NCI-H2171 treated with DMSO at 0.1 percent for 48 hours (cell line): ENCODE data around the gene MND1.

Source experiments
- DNase-seq: peaks from one replicate; lab custom pipeline; 2025; lab: John Stamatoyannopoulos, UW

The MND1 gene

DNA sequence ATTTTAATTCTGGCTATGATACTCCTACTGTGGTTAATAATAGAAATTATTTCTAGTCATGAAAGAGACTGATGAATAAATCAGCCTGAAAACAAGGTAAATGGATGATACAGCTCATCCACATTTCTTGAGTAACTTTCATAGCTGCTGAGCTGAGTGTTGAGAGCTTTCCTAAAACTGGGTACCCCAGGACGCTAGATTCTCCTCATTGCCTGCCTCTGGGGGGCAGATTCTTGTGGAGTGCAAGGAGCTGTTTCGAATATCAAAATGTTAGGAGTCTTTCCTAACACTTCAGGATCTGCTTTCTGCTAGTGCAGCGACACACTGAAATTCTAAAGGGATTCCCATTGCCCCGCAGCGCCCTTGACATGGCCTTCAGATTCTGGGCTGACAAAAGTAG is 2.1 kb downstream of the MND1 start:
- no peak for DNase-seq

DNA sequence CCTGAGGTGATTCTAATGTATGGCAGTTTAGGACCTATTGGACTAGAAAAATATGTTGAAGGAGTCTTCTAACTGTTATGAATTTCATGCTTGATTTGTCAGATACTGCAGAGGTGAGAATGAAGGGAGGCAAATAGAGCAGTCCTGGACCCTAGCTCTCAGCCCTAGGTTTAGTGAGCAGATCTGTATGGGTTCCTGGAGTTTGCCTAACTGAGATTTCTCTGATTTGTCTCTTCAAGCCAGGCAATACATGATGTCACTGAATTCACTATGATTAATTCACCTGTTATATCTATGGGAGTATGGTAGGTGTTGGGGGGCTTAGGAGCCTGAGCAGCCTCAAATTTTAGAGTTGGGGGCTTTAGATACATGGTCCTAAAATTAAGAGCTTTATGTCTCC is 2.6 kb downstream of the MND1 start:
- DNase-seq: no peak

- DNase-seq: no peak
Observed at GRCh38 chr4:153348006-153348405, 3.5 kb downstream of the MND1 start.

- DNase-seq: no peak
Observed at GRCh38 chr4:153349206-153349805, 4.8 kb downstream of the MND1 start.

DNA sequence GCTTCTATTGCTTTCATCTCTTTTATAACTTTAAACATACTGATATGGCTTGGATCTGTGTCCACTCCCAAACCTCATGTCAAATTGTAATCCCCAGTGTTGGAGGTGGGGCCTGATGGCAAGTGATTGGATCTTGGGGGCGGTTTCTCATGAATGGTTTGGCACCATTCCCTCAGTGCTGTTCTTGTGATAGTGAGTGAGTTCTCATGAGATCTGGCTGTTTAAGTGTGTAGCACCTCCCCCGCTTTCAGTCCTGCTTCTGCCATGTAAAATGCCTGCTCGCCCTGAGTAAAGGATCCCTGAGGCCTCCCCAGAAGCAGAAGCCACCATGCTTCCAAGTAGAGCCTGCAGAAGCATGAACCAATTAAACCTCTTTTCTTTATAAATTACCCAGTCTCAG is 17.7 kb downstream of the MND1 start:
- DNase-seq: peak; percentile 9

DNA sequence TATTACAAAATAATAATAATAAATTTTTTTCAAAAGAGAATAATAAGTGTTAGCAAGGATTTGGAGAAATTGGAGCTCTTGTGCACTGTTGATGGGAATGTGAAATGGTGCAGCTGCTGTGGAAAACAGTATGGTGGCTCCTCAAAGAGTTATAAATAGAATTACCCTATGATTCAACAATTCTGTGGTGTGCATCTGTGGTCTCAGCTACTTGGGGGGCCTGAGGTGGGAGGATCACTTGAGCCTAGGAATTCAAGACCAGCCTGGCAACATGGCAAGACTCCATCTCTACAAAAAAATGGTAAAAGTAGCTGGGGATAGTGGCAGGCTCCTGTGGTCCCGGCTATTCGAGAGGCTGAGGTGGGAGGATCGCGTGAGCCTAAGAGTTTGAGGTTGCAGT is 19.6 kb downstream of the MND1 start:
- DNase-seq: no peak

DNA sequence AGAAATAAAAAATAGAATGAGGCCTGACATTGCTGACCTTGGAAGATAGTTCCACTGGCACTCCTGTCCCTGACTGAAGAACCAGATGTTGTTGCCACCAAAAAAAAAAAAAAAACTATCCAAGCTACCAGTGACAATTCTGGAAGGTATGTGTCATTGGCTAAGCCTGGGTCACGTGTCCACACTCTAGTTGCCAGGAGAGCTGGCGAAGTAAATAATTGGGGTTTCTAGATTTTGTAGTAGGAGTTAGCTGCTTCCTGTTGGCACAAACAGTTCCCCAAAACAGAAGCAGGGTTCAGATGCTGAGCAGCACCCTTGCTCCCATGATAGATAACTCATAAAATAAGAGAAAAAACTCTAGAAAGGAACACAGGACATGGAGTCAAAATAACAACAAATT is 20.5 kb downstream of the MND1 start:
- no peak for DNase-seq

GRCh38 chr4:153366486-153366885 is 22.0 kb downstream of the MND1 start:
- DNase-seq: no peak

DNA sequence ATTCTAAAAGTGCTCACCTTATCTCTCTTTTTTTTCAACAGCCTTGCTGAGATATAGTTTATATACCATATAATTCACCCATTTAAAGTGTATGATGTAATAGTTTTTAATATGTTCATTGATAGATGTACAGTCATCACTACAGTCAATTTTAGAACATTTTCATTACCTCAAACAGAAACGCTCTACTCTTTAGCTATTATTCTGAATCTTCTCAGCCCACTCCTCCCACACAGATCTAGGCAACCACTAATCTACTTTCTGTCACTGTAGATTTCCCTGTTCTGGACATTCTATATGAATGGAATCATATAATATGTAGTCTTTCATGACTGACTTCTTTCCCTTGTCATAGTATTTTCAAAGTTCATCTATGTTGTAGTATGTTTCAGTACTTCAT is 22.6 kb downstream of the MND1 start:
- no peak for DNase-seq

DNA sequence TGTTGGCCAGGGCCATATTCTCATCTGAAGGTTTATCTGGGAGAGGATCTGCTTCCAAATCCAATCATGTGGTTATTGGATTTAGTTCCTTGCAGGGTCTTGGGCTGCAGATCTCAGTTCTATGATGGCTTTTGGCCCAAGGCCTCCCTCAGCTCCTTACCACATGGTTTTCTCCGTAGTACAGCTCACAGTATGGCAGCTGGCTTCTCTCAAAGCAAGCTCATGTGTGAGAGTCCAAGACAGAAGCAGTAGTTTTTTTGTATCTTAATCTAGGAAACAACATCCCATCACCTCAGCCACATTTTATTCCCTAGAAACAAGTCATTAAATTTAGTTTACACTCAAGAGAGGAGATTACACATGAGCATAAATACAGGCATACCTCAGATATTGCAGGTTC is 24.5 kb downstream of the MND1 start:
- DNase-seq: no peak

- no peak for DNase-seq
Observed at GRCh38 chr4:153371701-153372234, 27.3 kb downstream of the MND1 start.

- DNase-seq: no peak
Observed at GRCh38 chr4:153372967-153373562, 28.6 kb downstream of the MND1 start.

- no peak for DNase-seq
Observed at GRCh38 chr4:153374442-153374841, 30.0 kb downstream of the MND1 start.

GRCh38 chr4:153375303-153375702 is 30.8 kb downstream of the MND1 start:
- no peak for DNase-seq

DNA sequence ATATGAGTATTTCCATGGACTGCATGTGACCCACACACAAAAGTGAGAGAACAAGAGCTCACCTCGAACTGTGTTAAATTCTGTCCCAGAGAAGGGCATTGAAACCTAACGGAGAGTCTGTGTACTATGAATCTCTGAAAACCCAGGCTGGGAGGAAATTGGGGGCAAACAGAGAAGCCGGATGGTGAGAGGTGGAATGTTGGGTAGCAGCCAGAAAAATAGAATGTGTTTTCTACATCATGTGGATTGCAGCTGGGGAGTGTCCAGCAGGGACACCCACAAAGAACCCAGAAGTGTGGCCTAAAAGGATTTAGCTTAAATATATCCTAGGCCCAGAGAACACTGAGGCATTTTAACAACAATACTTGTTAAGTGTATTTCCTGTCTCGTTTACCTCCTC is 38.6 kb downstream of the MND1 start:
- no peak for DNase-seq

GRCh38 chr4:153384160-153384559 is 39.7 kb downstream of the MND1 start:
- DNase-seq: no peak

DNA sequence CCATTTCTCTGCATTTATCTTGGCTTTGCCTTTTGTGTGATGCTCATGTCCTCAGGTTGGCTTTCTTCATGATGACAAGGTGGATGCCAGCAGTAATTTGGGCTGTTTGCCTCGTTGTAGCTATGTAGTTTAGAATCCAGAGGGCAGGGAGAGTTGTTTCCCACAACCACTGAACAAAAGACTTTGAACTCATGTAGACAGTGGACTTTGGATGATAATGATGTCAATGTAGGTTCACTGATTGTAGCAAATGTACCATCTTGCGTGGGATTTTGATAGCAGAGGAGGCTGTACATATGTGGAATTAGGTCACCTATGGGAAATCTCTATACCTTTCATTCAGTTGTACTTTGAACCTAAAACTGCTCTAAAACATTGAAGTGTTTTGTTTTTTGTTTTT is 41.3 kb downstream of the MND1 start:
- no peak for DNase-seq

DNA sequence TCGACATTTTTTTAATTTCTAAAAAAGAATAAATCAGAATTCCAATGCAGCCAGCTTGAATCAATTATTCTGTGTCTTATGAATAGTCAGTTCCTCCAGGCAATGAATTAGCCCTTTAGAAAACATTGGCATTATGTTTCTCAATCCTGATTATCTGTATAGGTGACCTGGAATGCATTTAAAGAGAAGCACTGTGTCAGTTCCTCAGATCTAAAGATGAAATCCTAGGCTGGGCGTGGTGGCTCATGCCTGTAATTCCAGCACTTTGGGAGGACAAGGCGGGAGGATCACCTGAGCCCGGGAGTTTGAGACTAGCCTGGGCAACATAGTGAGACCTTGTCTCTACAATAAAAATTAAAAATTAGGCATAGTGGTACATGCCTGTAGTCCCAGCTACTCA is 43.5 kb downstream of the MND1 start:
- DNase-seq: no peak

DNA sequence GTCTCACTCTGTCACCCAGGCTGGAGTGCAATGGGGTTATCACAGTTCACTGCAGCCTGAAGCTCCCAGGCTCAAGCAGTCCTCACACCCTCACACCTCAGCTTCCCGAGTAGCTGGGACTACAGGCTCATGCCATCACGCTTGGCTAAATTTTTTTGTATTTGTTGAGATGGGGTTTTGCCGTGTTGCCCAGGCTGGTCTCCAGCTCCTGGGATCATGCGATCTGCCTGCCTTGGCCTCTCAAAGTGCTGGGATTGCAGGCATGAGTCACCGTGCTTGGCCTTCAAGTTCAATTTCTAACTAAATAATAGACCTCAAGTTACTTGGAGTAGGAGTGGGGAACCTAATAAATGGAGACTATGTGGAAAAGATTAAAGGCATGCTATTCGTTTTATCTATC is 48.9 kb downstream of the MND1 start:
- DNase-seq: no peak

GRCh38 chr4:153394945-153395344 is 50.5 kb downstream of the MND1 start:
- no peak for DNase-seq

DNA sequence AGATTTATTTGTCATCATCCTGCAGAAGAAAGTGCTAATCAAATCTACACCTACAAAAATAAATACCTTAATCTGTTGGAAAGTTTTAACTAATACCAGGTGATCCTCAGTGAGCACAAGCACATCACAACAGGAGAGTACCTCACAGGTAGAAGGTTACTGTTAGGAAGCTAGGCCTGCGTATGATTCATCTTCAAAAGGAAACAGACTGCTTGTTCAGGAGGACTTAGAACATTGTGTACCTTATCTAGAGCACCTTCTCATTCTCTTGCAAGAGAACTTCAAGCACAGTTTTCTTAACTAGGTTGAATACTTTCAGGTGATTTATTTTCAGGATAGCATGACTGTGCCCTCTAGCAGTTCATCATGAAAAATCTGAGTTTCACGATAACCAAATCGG is 54.2 kb downstream of the MND1 start:
- DNase-seq: no peak

DNA sequence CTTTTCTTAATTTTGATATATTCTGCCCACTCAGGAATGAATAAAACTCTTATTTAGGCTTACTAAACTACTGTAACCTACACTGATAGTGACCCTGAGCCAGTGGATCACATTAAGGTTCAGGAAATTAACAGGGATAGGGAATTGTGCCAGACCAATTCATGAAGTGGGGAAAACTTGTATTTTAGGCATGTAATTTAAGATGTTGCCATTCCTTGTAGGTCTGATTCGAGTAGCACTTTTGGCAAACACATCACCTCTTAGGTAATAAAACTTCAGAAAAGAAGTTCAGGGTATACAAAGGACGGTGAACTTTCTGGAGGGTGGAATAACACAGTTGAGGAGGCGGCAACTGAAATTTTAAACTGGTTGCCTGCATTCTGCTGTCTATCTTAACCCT is 54.9 kb downstream of the MND1 start:
- no peak for DNase-seq

GRCh38 chr4:153401501-153401900 is 57.0 kb downstream of the MND1 start:
- no peak for DNase-seq

- no peak for DNase-seq
Observed at GRCh38 chr4:153402366-153402765, 57.9 kb downstream of the MND1 start.
